Measurements from ENCODE around the gene KIRREL2. TPM values are rescaled to one million over a fixed set of nuclear protein-coding genes. Genes with fewer than 3 reads are reported as not detected.

KIRREL2 gene
- total and polyA plus RNA-seq, 10 donors, result 0.10 to 0.27 (median 0.14) TPM; not detected in 6

DNA sequence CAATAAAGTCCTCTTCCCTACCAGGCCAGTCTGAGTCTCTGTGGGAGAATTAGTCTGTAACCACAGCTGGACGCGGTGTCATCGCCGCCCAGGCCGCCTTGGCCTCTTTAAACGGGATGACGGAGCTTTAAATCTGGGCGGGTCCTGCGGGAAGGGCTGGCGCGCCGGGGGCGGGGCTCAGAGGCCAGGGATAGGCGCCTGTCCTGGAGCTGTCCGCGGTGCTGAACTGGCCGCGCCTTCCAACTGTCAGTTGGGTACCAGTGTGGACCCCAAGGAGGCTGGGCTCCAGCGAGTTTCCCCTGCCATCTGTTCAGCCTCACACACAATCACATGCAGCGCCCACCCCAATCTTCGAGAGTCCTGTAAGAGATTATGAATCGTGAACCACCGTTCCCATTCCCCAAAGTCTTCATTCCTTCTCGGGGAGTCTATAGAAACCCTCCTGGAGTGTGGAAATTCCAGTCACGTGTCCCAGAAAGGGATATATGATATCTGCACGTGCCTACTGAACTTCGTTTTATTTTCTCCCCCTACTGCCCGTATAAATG, 23.1 kb downstream of the KIRREL2 start:
- Histone ChIP-seq H3K27me3 (replicated peaks in 1 of 7) (peaks cover 0 to 51% (median 15%) of the 10 kb centered on the region in 7 donors), H3K36me3 (no peaks in the 10 kb centered on the region), H3K4me3 (no peak overlapping the region), H3K27ac (no peak overlapping the region), H3K9me3 (no peaks in the 10 kb centered on the region), H3K4me1 (peaks cover 0 to 15% (median 2%) of the 10 kb centered on the region in 6 donors)
- TF ChIP-seq POLR2A (IDR thresholded peaks at IDR 0.05) (no peak), POLR2AphosphoS5 (IDR thresholded peaks at IDR 0.05) (peak in 2 of 3 donors; percentile 41 to 72)
- TF ChIP-seq, protein P1, sequence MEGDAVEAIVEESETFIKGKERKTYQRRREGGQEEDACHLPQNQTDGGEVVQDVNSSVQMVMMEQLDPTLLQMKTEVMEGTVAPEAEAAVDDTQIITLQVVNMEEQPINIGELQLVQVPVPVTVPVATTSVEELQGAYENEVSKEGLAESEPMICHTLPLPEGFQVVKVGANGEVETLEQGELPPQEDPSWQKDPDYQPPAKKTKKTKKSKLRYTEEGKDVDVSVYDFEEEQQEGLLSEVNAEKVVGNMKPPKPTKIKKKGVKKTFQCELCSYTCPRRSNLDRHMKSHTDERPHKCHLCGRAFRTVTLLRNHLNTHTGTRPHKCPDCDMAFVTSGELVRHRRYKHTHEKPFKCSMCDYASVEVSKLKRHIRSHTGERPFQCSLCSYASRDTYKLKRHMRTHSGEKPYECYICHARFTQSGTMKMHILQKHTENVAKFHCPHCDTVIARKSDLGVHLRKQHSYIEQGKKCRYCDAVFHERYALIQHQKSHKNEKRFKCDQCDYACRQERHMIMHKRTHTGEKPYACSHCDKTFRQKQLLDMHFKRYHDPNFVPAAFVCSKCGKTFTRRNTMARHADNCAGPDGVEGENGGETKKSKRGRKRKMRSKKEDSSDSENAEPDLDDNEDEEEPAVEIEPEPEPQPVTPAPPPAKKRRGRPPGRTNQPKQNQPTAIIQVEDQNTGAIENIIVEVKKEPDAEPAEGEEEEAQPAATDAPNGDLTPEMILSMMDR (IDR thresholded peaks at IDR 0.05 in 8 of 11, conservative IDR thresholded peaks at IDR 0.05 in 3 of 11), result no peak
- intact Hi-C loops (cut with DNase I; ENCODE audit: low total_unique reads), result no loop called here
- WGBS, 5 donors, result 3 to 5% (median 5%) methylated on average over 28 of the region's 28 CpGs
- peak; percentile 91 for DNase-seq

DNA sequence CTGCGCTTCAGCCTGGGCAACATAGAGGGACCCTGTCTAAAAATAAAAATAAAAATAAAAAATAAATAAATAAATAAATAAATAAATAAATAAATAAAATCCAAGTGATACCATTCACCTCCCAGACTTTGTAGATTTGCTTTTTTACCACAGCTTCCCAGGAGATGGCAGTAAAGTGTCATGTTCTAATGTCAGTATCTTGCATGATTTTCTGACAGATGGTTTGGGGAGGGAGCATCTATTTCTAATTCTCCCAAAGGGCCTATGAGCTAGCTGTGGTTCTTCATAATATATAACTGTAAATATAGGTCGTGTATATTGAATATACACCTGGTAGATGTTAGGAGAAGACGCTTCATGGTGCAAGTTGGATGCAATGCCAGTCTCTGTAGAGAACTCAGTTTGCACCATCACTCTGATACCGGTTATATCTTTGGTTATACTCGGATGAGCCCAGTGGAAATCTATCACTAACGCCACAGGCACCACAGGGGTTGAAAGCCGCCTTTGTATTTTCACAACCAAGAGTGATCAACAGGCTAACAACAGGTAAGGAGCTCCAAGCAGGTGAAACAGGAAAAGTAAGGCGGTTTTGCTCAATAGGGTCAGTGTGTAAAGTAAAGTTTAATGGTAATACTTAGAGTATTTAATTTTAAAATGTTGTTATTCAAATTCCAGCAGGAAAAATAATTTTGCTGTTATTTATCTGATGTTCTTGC, 25.6 kb downstream of the KIRREL2 start:
- Histone ChIP-seq H3K36me3 (peaks cover 0 to 19% (median 6%) of the 10 kb centered on the region in 6 donors), H3K4me3 (no peak overlapping the region), H3K4me1 (peaks cover 0 to 15% (median 2%) of the 10 kb centered on the region in 6 donors), H3K27me3 (replicated peaks in 1 of 7) (peaks cover 0 to 38% (median 15%) of the 10 kb centered on the region in 7 donors), H3K27ac (peak overlapping the region in 1 of 8 donors; percentile 4), H3K9me3 (no peaks in the 10 kb centered on the region)
- no peak for DNase-seq
- 29 to 42% (median 33%) methylated on average over 8 of the region's 8 CpGs for WGBS, 5 donors
- intact Hi-C loops (cut with DNase I; ENCODE audit: low total_unique reads), result no loop called here
- no peak for TF ChIP-seq POLR2A (IDR thresholded peaks at IDR 0.05)
- TF ChIP-seq, protein P1 (IDR thresholded peaks at IDR 0.05 in 8 of 11, conservative IDR thresholded peaks at IDR 0.05 in 3 of 11), result peak; percentile 52 to 85 (median 66)
- TF ChIP-seq POLR2AphosphoS5 (IDR thresholded peaks at IDR 0.05), result no peak

DNA sequence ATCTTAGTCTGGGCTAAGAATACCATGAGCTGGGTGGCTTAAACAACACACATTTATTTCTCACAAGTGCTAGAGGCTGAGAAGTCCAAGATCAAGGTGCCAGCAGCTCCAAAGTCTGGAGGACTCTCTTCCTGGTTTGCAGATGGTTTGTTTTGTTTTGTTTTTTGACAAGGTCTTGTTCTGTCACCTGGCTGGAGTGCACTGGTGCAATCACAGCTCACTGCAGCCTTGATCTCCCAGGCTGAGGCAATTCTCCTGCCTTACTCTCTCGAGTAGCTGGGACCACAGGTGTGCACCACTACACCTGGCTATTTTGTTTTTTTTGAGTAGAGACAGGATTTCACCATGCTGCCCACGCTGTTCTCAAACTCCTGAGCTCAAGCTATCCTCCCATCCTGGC, 27.2 kb downstream of the KIRREL2 start:
- TF ChIP-seq POLR2A (IDR thresholded peaks at IDR 0.05), result no peak
- TF ChIP-seq POLR2AphosphoS5 (IDR thresholded peaks at IDR 0.05), result peak in 1 of 3 donors; percentile 25
- 44 to 72% (median 60%) methylated on average over 2 of the region's 2 CpGs for WGBS, 5 donors
- H3K27ac ChIP-seq, result no peak overlapping the region
- peaks cover 0 to 22% (median 11%) of the 10 kb centered on the region in 7 donors for H3K27me3 ChIP-seq (replicated peaks in 1 of 7)
- no peak for DNase-seq
- no peaks in the 10 kb centered on the region for H3K9me3 ChIP-seq
- peaks cover 0 to 15% (median 2%) of the 10 kb centered on the region in 6 donors for H3K4me1 ChIP-seq
- H3K36me3 ChIP-seq, result peaks cover 0 to 35% (median 22%) of the 10 kb centered on the region in 6 donors
- H3K4me3 ChIP-seq, result no peak overlapping the region
- intact Hi-C loops (cut with DNase I; ENCODE audit: low total_unique reads), result loop anchor here (2.0 kb wide), 1 partner anchor 47 kb away; no protein-coding TSS in a partner anchor

DNA sequence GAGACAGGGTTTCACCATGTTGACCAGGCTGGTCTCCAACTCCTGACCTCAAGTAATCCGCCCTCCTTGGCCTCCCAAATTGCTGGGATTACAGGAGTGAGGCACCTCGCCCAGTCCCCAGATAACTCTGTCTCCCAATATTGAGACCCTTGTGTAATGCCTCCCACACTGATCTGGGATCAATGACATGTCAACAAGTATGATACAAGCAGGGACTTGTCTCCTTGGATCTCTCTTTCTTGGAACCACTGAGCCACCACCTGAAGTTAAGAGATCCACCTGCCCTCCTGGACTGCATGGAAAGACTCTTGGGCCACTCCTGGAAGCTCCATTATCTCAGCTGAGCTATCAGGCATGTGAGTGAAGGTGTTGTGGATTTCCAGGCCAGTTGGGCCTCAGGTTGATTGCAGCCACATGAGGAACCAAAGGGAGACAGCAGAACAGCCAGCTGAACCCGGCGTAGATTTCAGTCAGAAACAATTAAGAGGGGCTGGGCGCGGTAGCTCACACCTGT, 28.6 kb downstream of the KIRREL2 start:
- Histone ChIP-seq H3K27ac (no peak overlapping the region), H3K27me3 (replicated peaks in 1 of 7) (peaks cover 0 to 8% (median 0%) of the 10 kb centered on the region in 7 donors), H3K36me3 (peaks cover 5 to 49% (median 36%) of the 10 kb centered on the region in 6 donors), H3K4me1 (peaks cover 0 to 7% (median 2%) of the 10 kb centered on the region in 6 donors), H3K4me3 (no peak overlapping the region), H3K9me3 (no peaks in the 10 kb centered on the region)
- no peak for DNase-seq
- TF ChIP-seq POLR2AphosphoS5 (IDR thresholded peaks at IDR 0.05), result peak in 2 of 3 donors; percentile 25 to 58
- TF ChIP-seq, protein P1 (IDR thresholded peaks at IDR 0.05 in 8 of 11, conservative IDR thresholded peaks at IDR 0.05 in 3 of 11), result no peak
- intact Hi-C loops (cut with DNase I; ENCODE audit: low total_unique reads), result loop anchor here (2.0 kb wide), 1 partner anchor 46 kb away; no protein-coding TSS in a partner anchor
- WGBS, 5 donors, result 90 to 97% (median 95%) methylated on average over 6 of the region's 6 CpGs

All from spleen (tissue), 11 donors.